Measurements from ENCODE around the gene OXNAD1.

The OXNAD1 gene, protein sequence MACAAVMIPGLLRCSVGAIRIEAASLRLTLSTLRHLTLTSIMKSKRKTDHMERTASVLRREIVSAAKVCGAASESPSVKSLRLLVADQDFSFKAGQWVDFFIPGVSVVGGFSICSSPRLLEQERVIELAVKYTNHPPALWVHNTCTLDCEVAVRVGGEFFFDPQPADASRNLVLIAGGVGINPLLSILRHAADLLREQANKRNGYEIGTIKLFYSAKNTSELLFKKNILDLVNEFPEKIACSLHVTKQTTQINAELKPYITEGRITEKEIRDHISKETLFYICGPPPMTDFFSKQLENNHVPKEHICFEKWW

DNA sequence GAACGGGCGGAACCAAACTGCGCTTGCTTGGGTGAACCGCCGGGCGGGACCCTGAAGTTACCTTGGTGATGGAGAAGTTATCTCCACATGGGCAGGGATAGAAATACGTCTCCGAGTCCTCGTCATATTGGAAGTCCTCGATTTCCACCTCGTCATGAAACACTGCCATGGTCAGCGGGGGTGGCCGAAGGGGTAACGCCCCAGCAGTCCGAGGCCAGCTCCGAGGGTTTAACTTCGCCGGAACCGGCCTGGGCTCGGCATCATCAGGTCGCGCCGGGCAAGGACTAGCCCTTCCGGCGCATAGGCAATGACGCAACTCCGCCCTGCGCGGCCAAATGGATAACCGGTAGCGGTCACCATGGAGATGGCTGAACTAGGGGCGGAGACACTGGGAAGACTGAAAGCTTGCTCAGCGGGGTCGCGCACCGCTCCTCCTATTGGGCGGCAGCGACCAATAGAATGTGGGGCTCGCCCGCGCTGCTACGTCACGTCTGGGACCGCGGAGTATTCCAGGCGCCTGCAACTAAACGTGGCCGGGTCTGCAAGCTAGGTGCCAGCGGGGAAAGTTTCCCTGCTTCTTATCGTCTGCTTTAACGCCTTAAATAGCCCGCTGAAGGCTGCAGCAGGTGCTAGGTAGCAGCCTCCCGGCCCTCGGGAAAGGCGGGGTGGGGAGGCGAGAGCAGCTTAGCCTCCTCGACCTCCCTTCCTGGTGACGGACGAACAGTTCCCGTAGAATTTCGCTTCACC lies at the start of gene OXNAD1, which contains the start of gene DPH3:
TSS of gene OXNAD1 (plus strand) at position 505 of the 747 bp plus-strand sequence. CDS start 5,741 bp downstream, outside the sequence.
TSS of gene DPH3 (minus strand) at position 236 of the 747 bp plus-strand sequence. CDS start at position 169, 67 bp downstream.
- peak; percentile 97 for DNase-seq

- no peak for DNase-seq
Measured at GRCh38 chr3:16216373-16216935, 48.6 kb upstream of the OXNAD1 start.

- DNase-seq: no peak
Measured at GRCh38 chr3:16219777-16220176, 45.2 kb upstream of the OXNAD1 start.

GRCh38 chr3:16221990-16222389 lies 43.0 kb upstream of the OXNAD1 start:
- no peak for DNase-seq

DNA sequence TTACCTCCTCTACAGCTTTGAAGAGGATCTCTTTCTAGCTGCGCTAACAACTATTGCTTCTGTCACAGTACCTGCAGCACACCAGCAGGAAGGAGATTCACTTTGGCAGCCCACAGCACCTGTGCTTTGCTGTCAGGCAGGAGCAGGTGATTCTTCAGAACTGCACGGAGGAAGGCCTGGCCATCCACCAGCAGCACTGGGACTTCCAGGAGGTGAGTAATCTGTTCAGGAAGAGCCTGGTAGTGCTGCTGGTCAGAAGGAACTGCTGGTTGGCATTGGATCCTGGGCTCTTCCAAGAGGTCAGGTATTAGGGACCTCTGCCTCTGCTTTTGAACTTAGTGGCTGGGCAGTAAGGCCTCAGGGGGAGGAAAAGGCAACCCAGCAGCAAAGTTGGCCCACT lies 42.5 kb upstream of the OXNAD1 start:
- DNase-seq: no peak

DNA sequence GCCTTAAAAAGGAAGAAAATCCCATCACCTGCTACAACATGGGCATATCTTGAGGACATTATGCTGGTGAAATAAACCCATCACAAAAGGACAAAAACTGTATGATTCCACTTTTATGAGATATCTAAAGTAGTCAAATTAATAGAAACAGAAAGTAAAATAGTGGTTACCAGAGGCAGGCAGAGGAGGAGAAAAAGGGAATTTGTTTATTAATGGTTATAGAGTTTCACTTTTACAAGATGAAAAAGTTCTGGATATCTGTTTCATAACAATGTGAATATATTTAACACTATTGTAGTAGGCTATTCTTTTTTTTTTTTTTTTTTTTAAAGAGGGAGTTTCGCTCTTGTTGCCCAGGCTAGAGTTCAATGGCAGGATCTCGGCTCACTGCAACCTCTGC lies 40.7 kb upstream of the OXNAD1 start:
- no peak for DNase-seq

GRCh38 chr3:16227566-16227965 lies 37.4 kb upstream of the OXNAD1 start:
- no peak for DNase-seq

GRCh38 chr3:16229681-16230080 lies 35.3 kb upstream of the OXNAD1 start:
- no peak for DNase-seq

DNA sequence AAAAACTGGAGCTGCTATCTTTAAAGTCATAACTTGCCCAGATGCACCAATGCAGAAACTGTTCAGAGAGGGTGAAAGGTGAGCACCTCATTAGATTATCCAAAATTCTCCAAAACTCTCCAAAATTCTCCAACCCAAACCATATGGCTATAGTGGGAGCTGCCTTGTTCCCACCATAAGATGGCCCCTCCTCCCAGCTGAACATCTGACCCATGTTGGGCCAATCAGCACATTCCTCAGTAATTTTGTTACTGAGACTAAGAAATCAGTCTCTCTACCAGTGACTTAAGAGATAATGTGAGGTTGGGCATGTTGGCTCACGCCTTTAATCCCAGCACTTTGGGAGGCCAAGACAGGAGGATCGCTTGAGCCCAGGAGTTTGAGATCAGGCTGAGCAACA lies 33.0 kb upstream of the OXNAD1 start:
- DNase-seq: no peak

- DNase-seq: no peak
Measured at GRCh38 chr3:16233806-16234205, 31.2 kb upstream of the OXNAD1 start.

- no peak for DNase-seq
Measured at GRCh38 chr3:16234281-16234680, 30.7 kb upstream of the OXNAD1 start.

DNA sequence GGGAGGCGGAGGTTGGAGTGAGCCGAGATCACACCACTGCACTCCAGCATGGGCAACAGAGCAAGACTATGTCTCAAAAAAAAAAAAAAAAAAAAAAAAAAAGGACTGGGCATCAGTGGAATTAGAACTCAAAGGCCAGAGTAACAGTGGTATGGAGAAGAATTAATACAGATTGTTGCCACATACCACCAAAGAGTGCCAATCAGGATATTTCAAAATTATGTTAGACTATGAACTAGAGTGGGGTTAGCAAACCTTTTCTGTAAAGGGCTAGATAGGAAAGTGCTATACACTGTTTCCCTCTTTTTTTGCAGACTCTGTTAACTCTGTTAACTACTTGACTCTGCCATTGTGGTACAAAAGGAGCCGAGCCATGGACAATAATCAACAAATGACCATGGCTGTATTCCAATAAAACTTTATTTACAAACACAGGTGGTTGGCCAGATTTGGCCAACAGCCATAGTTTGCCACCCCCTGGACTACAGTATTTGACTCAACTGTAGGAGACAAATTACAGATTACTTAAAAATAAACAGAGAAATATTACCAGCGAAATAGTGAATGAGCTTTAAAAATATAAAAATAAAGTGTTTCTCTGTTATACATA lies 28.9 kb upstream of the OXNAD1 start:
- DNase-seq: no peak

- DNase-seq: no peak
Measured at GRCh38 chr3:16236856-16237393, 28.1 kb upstream of the OXNAD1 start.

GRCh38 chr3:16239086-16239770 lies 25.8 kb upstream of the OXNAD1 start:
- no peak for DNase-seq

DNA sequence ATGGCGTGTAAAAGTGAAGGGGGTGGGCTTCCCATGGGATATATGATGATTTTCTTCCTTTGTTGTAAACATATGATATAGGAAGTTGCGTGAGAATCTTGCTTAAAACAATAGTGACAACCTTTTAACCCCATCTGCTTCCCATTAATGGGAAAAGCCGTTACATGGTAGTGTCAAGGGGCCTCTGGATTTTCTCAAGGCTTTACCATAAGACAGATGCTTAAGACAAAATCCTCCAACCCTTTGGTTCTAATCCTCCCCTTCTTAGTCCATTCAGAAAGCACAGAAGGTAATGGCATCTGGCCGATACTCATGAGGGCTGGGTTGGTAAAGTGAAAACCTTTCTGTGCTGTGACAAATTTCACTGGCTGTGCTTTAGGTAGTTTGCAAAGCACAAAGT lies 25.2 kb upstream of the OXNAD1 start:
- no peak for DNase-seq

DNA sequence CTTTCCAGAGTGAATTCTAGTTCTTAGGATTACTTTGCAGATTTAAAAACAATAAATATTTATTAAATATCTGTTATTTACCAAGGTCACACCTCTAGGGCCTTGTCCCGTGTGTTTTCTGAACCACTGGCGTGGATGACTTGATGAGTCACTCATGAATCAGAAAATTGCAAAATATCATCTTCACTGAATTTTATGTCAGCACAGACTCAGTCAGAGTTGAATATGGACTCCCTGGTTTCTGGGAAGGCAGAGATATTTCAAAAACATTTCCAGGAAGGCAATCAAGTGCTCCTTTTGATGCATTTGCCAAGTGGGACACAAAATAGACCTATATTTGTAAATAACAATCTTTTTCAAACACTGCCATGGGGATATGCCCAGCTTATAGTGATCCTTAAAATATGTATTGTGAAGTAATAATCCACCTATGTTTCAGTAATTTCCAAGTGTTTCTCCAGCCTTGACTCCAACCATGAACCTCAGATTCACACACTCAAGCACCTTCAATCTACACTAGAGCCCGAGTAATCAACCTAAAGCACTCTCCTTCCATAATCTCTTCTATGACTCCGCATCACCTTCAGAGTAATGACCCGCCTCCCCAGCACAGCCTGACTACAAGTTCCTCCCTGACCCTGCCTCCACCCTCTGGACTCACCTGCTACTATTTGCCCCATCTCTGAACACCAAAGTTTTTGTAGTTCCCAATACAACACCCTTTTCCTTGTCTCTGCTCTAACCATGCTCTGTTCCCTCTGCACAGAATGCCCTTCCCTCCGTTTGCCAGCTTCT lies 24.6 kb upstream of the OXNAD1 start:
- DNase-seq: no peak

- DNase-seq: no peak
Measured at GRCh38 chr3:16241225-16241624, 23.8 kb upstream of the OXNAD1 start.

DNA sequence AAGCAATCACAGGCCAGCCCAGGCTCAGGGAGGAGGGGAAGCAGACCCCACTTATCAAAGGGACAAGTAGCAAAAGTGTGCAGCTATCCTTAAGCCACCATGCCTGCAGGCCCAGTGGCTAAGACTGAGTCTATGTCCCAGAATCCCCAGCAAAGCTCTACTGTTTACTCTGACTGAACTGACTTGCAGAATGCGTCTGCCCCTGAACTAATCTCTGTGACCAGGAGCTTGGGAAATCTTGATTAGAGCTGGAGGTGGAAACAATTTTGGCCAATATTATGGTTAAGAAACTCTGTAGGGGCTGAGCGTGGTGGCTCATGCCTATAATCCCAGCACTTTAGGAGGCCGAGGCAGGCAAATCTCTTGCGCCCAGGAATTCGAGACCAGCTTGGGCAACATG lies 22.8 kb upstream of the OXNAD1 start:
- no peak for DNase-seq

GRCh38 chr3:16243706-16244490 lies 21.1 kb upstream of the OXNAD1 start:
- no peak for DNase-seq

GRCh38 chr3:16245609-16246008 lies 19.4 kb upstream of the OXNAD1 start:
- DNase-seq: no peak
